ENCODE data around the gene DEFB129.
"Not testable (repeated sequence)": the region's sequence is repeated elsewhere in the genome, so short reads cannot be mapped to it uniquely, and the experiment has no call there.

DEFB129 gene

GRCh38 chr20:217266-217665 lies 9.8 kb upstream of the DEFB129 start:
- no peaks in the 10 kb centered on the region for H3K9me3 ChIP-seq
- H3K27me3 ChIP-seq = peaks cover 27% of the 10 kb centered on the region
- H3K4me1 ChIP-seq (ENCODE audit: control insufficient read depth in 1 of 2, insufficient read depth in 1 of 2, low read depth in 1 of 2, low read length in 1 of 2) = no peaks in the 10 kb centered on the region
- no peak overlapping the region for H3K27ac ChIP-seq
- no peak for TF ChIP-seq CTCF (IDR thresholded peaks at IDR 0.05)
- no peak overlapping the region for H3K4me3 ChIP-seq (ENCODE audit: low read depth in 1 of 2, low read length in 1 of 2)
- H3K36me3 ChIP-seq = no peaks in the 10 kb centered on the region

- Histone ChIP-seq H3K4me1 (ENCODE audit: control insufficient read depth in 1 of 2, insufficient read depth in 1 of 2, low read depth in 1 of 2, low read length in 1 of 2) (no peaks in the 10 kb centered on the region), H3K4me3 (ENCODE audit: low read depth in 1 of 2, low read length in 1 of 2) (no peak overlapping the region), H3K27ac (no peak overlapping the region), H3K36me3 (no peaks in the 10 kb centered on the region), H3K27me3 (peaks cover 27% of the 10 kb centered on the region), H3K9me3 (no peaks in the 10 kb centered on the region)
- TF ChIP-seq CTCF (IDR thresholded peaks at IDR 0.05) = no peak
These were observed 7.6 kb upstream of the DEFB129 start for GRCh38 chr20:219290-220115.

- Histone ChIP-seq H3K4me1 (ENCODE audit: control insufficient read depth in 1 of 2, insufficient read depth in 1 of 2, low read depth in 1 of 2, low read length in 1 of 2) (no peaks in the 10 kb centered on the region), H3K27me3 (peaks cover 27% of the 10 kb centered on the region), H3K9me3 (no peaks in the 10 kb centered on the region), H3K27ac (no peak overlapping the region), H3K4me3 (ENCODE audit: low read depth in 1 of 2, low read length in 1 of 2) (no peak overlapping the region), H3K36me3 (no peaks in the 10 kb centered on the region)
- TF ChIP-seq CTCF (IDR thresholded peaks at IDR 0.05) = no peak
These were observed 5.7 kb upstream of the DEFB129 start for GRCh38 chr20:221258-221830.

DNA sequence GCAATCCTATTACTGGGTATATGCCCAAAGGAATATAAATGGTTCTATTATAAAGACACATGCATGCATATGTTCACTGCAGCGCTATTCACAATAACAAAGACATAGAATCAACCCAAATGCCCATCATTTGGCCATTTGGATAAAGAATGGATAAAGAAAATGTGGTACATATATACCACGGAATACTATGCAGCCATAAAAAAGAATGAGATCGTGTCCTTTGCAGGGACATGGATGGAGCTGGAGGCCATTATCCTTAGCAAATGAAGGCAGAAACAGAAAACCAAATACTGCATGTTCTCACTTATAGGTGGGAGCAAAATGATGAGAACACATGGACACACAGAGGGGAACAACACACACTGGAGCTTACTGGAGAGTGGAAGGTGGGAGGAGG lies 1.2 kb upstream of the DEFB129 start:
- not testable (repeated sequence) for H3K4me1 ChIP-seq (ENCODE audit: control insufficient read depth in 1 of 2, insufficient read depth in 1 of 2, low read depth in 1 of 2, low read length in 1 of 2); H3K9me3 ChIP-seq; H3K4me3 ChIP-seq (ENCODE audit: low read depth in 1 of 2, low read length in 1 of 2); H3K36me3 ChIP-seq; H3K27me3 ChIP-seq; H3K27ac ChIP-seq

DNA sequence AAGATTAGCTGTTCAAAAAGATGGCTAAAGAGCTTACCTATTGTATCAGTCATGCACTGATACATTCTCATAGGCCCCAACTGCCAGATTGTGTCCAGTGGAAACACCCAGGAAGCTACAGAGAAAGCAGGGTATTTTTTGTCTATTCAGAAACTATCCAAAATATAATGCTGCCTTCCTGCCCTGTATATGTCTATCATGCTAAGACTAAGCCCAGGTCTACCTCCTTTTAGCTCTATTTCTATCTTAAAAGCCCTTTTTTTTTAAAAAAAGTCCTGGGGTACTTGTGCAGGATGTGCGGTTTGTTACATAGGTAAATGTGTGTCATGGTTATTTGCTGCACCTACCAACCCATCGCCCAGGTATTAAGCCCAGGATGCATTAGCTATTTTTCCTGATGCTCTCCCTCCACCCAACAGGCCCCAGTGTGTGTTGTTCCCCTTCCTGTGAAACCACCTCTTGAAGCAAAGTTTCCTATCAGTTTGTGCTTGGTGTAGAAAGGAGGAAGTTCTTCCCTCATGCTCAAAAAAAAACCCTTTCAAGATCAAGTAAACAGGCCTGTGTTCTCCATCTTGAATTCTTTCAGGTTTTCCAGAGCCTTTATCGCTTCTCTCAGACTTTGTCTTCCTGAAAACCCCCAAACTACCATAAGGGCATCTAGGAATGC lies 514 bp downstream of the DEFB129 start:
- no peaks in the 10 kb centered on the region for H3K27me3 ChIP-seq
- H3K36me3 ChIP-seq = no peaks in the 10 kb centered on the region
- no peaks in the 10 kb centered on the region for H3K9me3 ChIP-seq
- H3K4me3 ChIP-seq (ENCODE audit: low read depth in 1 of 2, low read length in 1 of 2) = no peak overlapping the region
- TF ChIP-seq CTCF (IDR thresholded peaks at IDR 0.05) = no peak
- H3K4me1 ChIP-seq (ENCODE audit: control insufficient read depth in 1 of 2, insufficient read depth in 1 of 2, low read depth in 1 of 2, low read length in 1 of 2) = peaks cover 0 to 9% of the 10 kb centered on the region in 2 experiments
- H3K27ac ChIP-seq = peak overlapping the region; percentile 70

GRCh38 chr20:235891-236290 lies 8.8 kb downstream of the DEFB129 start:
- Histone ChIP-seq H3K36me3 (no peaks in the 10 kb centered on the region), H3K4me1 (ENCODE audit: control insufficient read depth in 1 of 2, insufficient read depth in 1 of 2, low read depth in 1 of 2, low read length in 1 of 2) (peaks cover 14 to 26% of the 10 kb centered on the region in 2 experiments), H3K9me3 (no peaks in the 10 kb centered on the region), H3K4me3 (ENCODE audit: low read depth in 1 of 2, low read length in 1 of 2) (no peak overlapping the region), H3K27me3 (no peaks in the 10 kb centered on the region), H3K27ac (no peak overlapping the region)
- TF ChIP-seq CTCF (IDR thresholded peaks at IDR 0.05) = no peak
